Measurements from ENCODE around the gene SP7. TPM values are rescaled to one million over a fixed set of nuclear protein-coding genes. Genes with fewer than 3 reads are reported as not detected.

Gene SP7
- total and polyA plus RNA-seq, 10 donors: not detected

DNA sequence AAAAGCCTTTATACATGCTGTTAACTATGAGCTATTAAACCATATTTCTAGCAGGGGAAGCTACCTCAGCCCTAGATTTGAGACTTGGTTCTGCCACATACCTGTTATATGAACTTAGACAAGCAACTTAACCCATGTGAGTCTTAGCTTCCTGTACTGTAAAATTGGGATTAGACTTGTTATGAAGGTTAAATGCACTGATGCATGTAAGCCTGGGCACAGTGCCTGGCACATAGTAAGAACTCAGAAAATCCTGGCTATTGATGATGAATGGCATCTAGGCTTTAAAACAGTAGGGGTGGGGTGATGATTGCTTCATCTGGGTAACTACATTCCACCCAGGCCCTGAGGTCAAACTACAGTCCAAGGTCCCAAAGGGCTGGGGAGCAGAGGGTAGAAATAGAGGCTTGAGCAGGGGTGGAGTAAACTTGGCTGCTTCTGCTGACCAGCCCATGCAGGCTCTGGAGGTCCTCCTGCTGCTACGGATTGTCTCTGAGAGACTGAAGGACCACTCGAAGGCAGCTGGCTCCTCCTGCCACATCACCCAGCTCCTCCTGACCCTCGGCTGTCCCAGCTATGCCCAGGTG, 56.8 kb downstream of the SP7 start:
- TF ChIP-seq POLR2AphosphoS5 (IDR thresholded peaks at IDR 0.05) (no peak), POLR2A (IDR thresholded peaks at IDR 0.05) (no peak)
- TF ChIP-seq, protein P1, sequence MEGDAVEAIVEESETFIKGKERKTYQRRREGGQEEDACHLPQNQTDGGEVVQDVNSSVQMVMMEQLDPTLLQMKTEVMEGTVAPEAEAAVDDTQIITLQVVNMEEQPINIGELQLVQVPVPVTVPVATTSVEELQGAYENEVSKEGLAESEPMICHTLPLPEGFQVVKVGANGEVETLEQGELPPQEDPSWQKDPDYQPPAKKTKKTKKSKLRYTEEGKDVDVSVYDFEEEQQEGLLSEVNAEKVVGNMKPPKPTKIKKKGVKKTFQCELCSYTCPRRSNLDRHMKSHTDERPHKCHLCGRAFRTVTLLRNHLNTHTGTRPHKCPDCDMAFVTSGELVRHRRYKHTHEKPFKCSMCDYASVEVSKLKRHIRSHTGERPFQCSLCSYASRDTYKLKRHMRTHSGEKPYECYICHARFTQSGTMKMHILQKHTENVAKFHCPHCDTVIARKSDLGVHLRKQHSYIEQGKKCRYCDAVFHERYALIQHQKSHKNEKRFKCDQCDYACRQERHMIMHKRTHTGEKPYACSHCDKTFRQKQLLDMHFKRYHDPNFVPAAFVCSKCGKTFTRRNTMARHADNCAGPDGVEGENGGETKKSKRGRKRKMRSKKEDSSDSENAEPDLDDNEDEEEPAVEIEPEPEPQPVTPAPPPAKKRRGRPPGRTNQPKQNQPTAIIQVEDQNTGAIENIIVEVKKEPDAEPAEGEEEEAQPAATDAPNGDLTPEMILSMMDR (IDR thresholded peaks at IDR 0.05 in 8 of 11, conservative IDR thresholded peaks at IDR 0.05 in 3 of 11): no peak
- intact Hi-C loops (cut with DNase I; ENCODE audit: low total_unique reads): no loop called here
- H3K9me3 ChIP-seq: no peaks in the 10 kb centered on the region
- no peaks in the 10 kb centered on the region for H3K27me3 ChIP-seq (replicated peaks in 1 of 7)
- peaks cover 0 to 81% (median 0%) of the 10 kb centered on the region in 6 donors for H3K36me3 ChIP-seq
- H3K4me3 ChIP-seq: no peak overlapping the region
- no peak overlapping the region for H3K27ac ChIP-seq
- no peak for DNase-seq
- WGBS, 5 donors: 85 to 100% (median 90%) methylated on average over 2 to 3 of the region's 3 CpGs
- peaks cover 0 to 12% (median 0%) of the 10 kb centered on the region in 6 donors for H3K4me1 ChIP-seq

DNA sequence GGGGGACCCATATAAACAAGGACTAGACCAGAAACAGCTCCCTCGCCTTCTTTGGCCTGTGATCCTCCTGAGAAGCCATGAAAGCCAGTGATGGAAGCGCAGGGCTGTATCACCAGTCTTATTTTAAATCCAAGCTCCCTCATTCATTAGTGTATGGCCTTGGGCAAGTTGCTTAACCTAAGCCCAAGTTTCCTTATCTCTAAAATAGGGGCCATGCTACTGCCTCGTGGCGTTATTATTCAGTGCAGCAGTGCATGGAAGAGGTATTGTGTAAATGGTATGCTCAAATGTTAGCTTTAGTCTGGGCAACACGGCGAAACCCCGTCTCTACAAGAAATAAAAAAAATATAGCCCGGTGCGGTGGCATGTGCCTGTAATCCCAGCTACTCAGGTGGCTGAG, 58.2 kb downstream of the SP7 start:
- Histone ChIP-seq H3K27me3 (replicated peaks in 1 of 7) (no peaks in the 10 kb centered on the region), H3K4me3 (no peak overlapping the region), H3K9me3 (no peaks in the 10 kb centered on the region), H3K4me1 (peaks cover 0 to 5% (median 0%) of the 10 kb centered on the region in 6 donors), H3K27ac (no peak overlapping the region), H3K36me3 (peaks cover 0 to 71% (median 0%) of the 10 kb centered on the region in 6 donors)
- intact Hi-C loops (cut with DNase I; ENCODE audit: low total_unique reads): no loop called here
- no peak for DNase-seq
- TF ChIP-seq POLR2A (IDR thresholded peaks at IDR 0.05): no peak
- WGBS, 5 donors: 95 to 97% (median 96%) methylated on average over 9 of the region's 9 CpGs

Other genes starting within 250 kb of the SP7 start
- 100 to 1,000 TPM in 2 of 7 donors, 10 to 100 TPM in 5; 35.2 to 183 (median 75.6) TPM for gene IGFBP6, start 238.7 kb downstream of the SP7 start, total RNA-seq
- gene IGFBP6, start 238.7 kb downstream of the SP7 start, polyA plus RNA-seq: 100 to 1,000 TPM in 2 of 3 donors, 10 to 100 TPM in 1; 37.1 to 144 (median 130) TPM
- under 1 TPM in 6 of 7 donors, not detected in 1; 0.37 to 0.80 (median 0.54) TPM for gene SOAT2, start 232.9 kb downstream of the SP7 start, total RNA-seq
- 1 to 10 TPM in 1 of 3 donors, under 1 TPM in 2; 0.52 to 2.2 (median 0.99) TPM for gene SOAT2, start 232.9 kb downstream of the SP7 start, polyA plus RNA-seq
- 10 to 100 TPM; 23.6 to 66.1 (median 45.1) TPM for gene ZNF740, start 155.6 kb downstream of the SP7 start, total RNA-seq
- gene ZNF740, start 155.6 kb downstream of the SP7 start, polyA plus RNA-seq: 10 to 100 TPM in 1 of 3 donors, 1 to 10 TPM in 2; 5.6 to 12.1 (median 7.5) TPM
- gene CSAD, start 155.4 kb downstream of the SP7 start, total RNA-seq: 10 to 100 TPM; 33.7 to 73.0 (median 39.7) TPM
- 10 to 100 TPM; 17.9 to 36.3 (median 34.1) TPM for gene CSAD, start 155.4 kb downstream of the SP7 start, polyA plus RNA-seq
- 10 to 100 TPM; 35.5 to 75.5 (median 62.2) TPM for gene ITGB7, start 129.1 kb downstream of the SP7 start, total RNA-seq
- 10 to 100 TPM; 23.9 to 62.5 (median 46.5) TPM for gene ITGB7, start 129.1 kb downstream of the SP7 start, polyA plus RNA-seq
- gene RARG, start 104.1 kb downstream of the SP7 start, total RNA-seq: 10 to 100 TPM in 5 of 7 donors, 1 to 10 TPM in 2; 9.4 to 20.8 (median 14.4) TPM
- 10 to 100 TPM in 1 of 3 donors, 1 to 10 TPM in 2; 4.6 to 10.1 (median 4.9) TPM for gene RARG, start 104.1 kb downstream of the SP7 start, polyA plus RNA-seq
- 1 to 10 TPM; 1.7 to 7.2 (median 4.7) TPM for gene ESPL1, start 68.1 kb downstream of the SP7 start, total RNA-seq
- 1 to 10 TPM in 1 of 3 donors, under 1 TPM in 2; 0.85 to 1.9 (median 0.93) TPM for gene ESPL1, start 68.1 kb downstream of the SP7 start, polyA plus RNA-seq
- gene PFDN5, start 40.8 kb downstream of the SP7 start, total RNA-seq: 100 to 1,000 TPM; 399 to 795 (median 497) TPM
- gene PFDN5, start 40.8 kb downstream of the SP7 start, polyA plus RNA-seq: 1,000 to 10,000 TPM; 1,813 to 2,525 (median 1,837) TPM
- gene MYG1, start 36.7 kb downstream of the SP7 start, total RNA-seq: 10 to 100 TPM; 31.1 to 53.3 (median 34.9) TPM
- gene MYG1, start 36.7 kb downstream of the SP7 start, polyA plus RNA-seq: 10 to 100 TPM; 56.6 to 79.2 (median 76.0) TPM
- gene AAAS, start 14.7 kb downstream of the SP7 start, total RNA-seq: 10 to 100 TPM; 39.3 to 67.9 (median 49.7) TPM
- 10 to 100 TPM; 32.4 to 42.4 (median 33.5) TPM for gene AAAS, start 14.7 kb downstream of the SP7 start, polyA plus RNA-seq
- gene SP1, start 43.8 kb upstream of the SP7 start, total RNA-seq: 10 to 100 TPM; 75.6 to 92.8 (median 86.1) TPM
- gene SP1, start 43.8 kb upstream of the SP7 start, polyA plus RNA-seq: 10 to 100 TPM in 1 of 3 donors, 1 to 10 TPM in 2; 9.1 to 13.6 (median 9.9) TPM
- 10 to 100 TPM in 3 of 7 donors, 1 to 10 TPM in 4; 3.7 to 20.6 (median 8.8) TPM for gene AMHR2, start 87.5 kb upstream of the SP7 start, total RNA-seq
- 1 to 10 TPM; 1.2 to 7.4 (median 1.7) TPM for gene AMHR2, start 87.5 kb upstream of the SP7 start, polyA plus RNA-seq
- gene PRR13, start 105.4 kb upstream of the SP7 start, total RNA-seq: 100 to 1,000 TPM; 127 to 230 (median 197) TPM
- 100 to 1,000 TPM; 217 to 262 (median 223) TPM for gene PRR13, start 105.4 kb upstream of the SP7 start, polyA plus RNA-seq
- 100 to 1,000 TPM; 547 to 779 (median 652) TPM for gene PCBP2, start 115.7 kb upstream of the SP7 start, total RNA-seq
- 100 to 1,000 TPM; 449 to 459 (median 459) TPM for gene PCBP2, start 115.7 kb upstream of the SP7 start, polyA plus RNA-seq
- gene MAP3K12, start 163.1 kb upstream of the SP7 start, total RNA-seq: 10 to 100 TPM; 13.6 to 27.4 (median 20.8) TPM
- gene MAP3K12, start 163.1 kb upstream of the SP7 start, polyA plus RNA-seq: 10 to 100 TPM in 2 of 3 donors, 1 to 10 TPM in 1; 8.0 to 13.7 (median 10.9) TPM
- gene TARBP2, start 164.9 kb upstream of the SP7 start, total RNA-seq: 10 to 100 TPM; 25.9 to 43.7 (median 31.8) TPM
- gene TARBP2, start 164.9 kb upstream of the SP7 start, polyA plus RNA-seq: 10 to 100 TPM; 29.0 to 57.1 (median 42.7) TPM
- gene NPFF, start 171.1 kb upstream of the SP7 start, total RNA-seq: not detected
- gene NPFF, start 171.1 kb upstream of the SP7 start, polyA plus RNA-seq: 1 to 10 TPM in 2 of 3 donors, under 1 TPM in 1; 0.49 to 2.0 (median 1.3) TPM